ENCODE results near the gene DZIP3. TPM values are rescaled to one million over a fixed set of nuclear protein-coding genes. Genes with fewer than 3 reads are reported as not detected.

Gene DZIP3
- total and polyA plus RNA-seq, 2 of the 8 experiments (the other 6 are each of a cell fraction or from before 2014, with no cell fraction given): 10.4 to 24.3 TPM

DNA sequence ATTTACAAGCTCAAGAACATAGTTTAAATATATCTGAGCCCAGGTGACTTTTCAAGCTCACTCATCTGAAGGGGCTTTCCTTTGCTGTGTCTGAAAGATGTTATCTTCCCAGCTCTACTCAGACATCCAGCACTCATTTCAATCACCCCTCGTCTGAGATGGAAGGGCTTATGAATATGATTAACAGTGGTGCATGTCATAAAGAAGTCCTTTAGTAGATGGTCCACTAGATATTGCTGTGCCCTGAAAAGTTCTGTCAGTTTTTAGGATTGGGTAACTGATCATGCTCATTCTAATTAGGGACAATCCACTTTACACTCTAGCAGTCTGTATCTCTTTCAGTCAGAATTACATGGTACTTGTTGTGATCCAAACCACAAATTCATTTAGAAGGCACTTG is 139.4 kb downstream of the DZIP3 start:
- H3K4ac ChIP-seq (replicated peaks; ENCODE audit: insufficient read length, low read depth, low read length): no peak overlapping the region
- ChIA-PET POLR2A (ENCODE audit: partially characterized antibody) (no interaction called here), CTCF (ENCODE audit: partially characterized antibody) (no interaction called here)
- no peak overlapping the region for H2BK12ac ChIP-seq (ENCODE audit: low read depth, low read length)
- WGBS, 2 experiments (ENCODE audit: extremely low coverage in 1 of 2, insufficient coverage in 1 of 2, insufficient read length in 1 of 2, insufficient replicate concordance in 2 of 2, low coverage in 1 of 2, low lambda C conversion rate in 2 of 2, missing lambda C conversion rate in 1 of 2): 91% methylated on average over 1 of the region's 1 CpG; no CpG with 5 or more reads in 1 of the 2 experiments
- H2AFZ ChIP-seq (ENCODE audit: low read length): no peak overlapping the region
- no peak overlapping the region for H3K23ac ChIP-seq (ENCODE audit: insufficient read length)
- DNase-seq (ENCODE audit: low read depth in 1 of 2, low spot score in 2 of 2) (no peak), FAIRE-seq (no peak)
- H3K27ac ChIP-seq (ENCODE audit: low read depth, low read length): no peak overlapping the region
- H3K4me2 ChIP-seq (ENCODE audit: insufficient read depth in 1 of 2, low read depth in 2 of 2, low read length in 2 of 2): no peak overlapping the region
- no peak overlapping the region for H3K9ac ChIP-seq (replicated peaks in 1 of 4; ENCODE audit: extremely low read depth in 1 of 4, low read depth in 3 of 4, low read length in 3 of 4)
- H3K14ac ChIP-seq (ENCODE audit: insufficient read length): no peak overlapping the region
- H3K79me1 ChIP-seq (ENCODE audit: low read depth, low read length): no peaks in the 10 kb centered on the region
- H4K20me1 ChIP-seq (replicated peaks in 1 of 2; ENCODE audit: control insufficient read depth in 1 of 2, insufficient read depth in 2 of 2, low read length in 2 of 2): no peaks in the 10 kb centered on the region
- H3K18ac ChIP-seq (ENCODE audit: extremely low read depth, low read length): no peak overlapping the region
- no peak overlapping the region for H2BK5ac ChIP-seq (ENCODE audit: low read depth, low read length)
- no peak overlapping the region for H2AK5ac ChIP-seq (ENCODE audit: low read depth, low read length)
- H3K27me3 ChIP-seq (replicated peaks in 1 of 4; ENCODE audit: control insufficient read depth in 3 of 4, extremely low read depth in 1 of 4, insufficient read depth in 3 of 4, low read length in 3 of 4): no peaks in the 10 kb centered on the region
- no peak overlapping the region for H3K4me3 ChIP-seq (ENCODE audit: extremely low read depth in 1 of 4, insufficient read depth in 2 of 4, low read depth in 3 of 4, low read length in 4 of 4)
- no peak overlapping the region for H2BK120ac ChIP-seq (replicated peaks; ENCODE audit: low read depth, low read length)
- H3K79me2 ChIP-seq (ENCODE audit: control insufficient read depth in 1 of 2, insufficient read depth in 2 of 2, low read length in 2 of 2): no peaks in the 10 kb centered on the region
- H3K23me2 ChIP-seq (ENCODE audit: low read depth, low read length): no peaks in the 10 kb centered on the region; the same call in 1 of the 2 replicates
- no peak overlapping the region for H4K8ac ChIP-seq (ENCODE audit: extremely low read depth, insufficient read depth, low read length)
- TF ChIP-seq SRF (IDR thresholded peaks at IDR 0.05; ENCODE audit: low read depth, low read length) (no peak), FOSL1 (IDR thresholded peaks at IDR 0.05; ENCODE audit: insufficient read depth, low read depth, low read length) (no peak), HDAC6 (IDR thresholded peaks at IDR 0.05; ENCODE audit: low read depth, low read length) (no peak), MAFK (IDR thresholded peaks at IDR 0.05; ENCODE audit: low read depth, low read length) (no peak), NANOG (IDR thresholded peaks at IDR 0.05; ENCODE audit: insufficient read depth, low read depth, low read length, poor library complexity, severe bottlenecking) (no peak), JUN (IDR thresholded peaks at IDR 0.05; ENCODE audit: low read depth, low read length) (no peak), POLR2AphosphoS5 (IDR thresholded peaks at IDR 0.05; ENCODE audit: low read depth, low read length) (no peak), ASH2L (IDR thresholded peaks at IDR 0.05; ENCODE audit: low read length) (no peak), TAF7 (optimal IDR thresholded peaks at IDR 0.05; ENCODE audit: borderline replicate concordance, low read depth, low read length) (no peak), ATF2 (IDR thresholded peaks at IDR 0.05; ENCODE audit: low read length) (no peak)
- TF ChIP-seq, protein P1, sequence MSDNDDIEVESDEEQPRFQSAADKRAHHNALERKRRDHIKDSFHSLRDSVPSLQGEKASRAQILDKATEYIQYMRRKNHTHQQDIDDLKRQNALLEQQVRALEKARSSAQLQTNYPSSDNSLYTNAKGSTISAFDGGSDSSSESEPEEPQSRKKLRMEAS (IDR thresholded peaks at IDR 0.05): no peak
- no peak overlapping the region for H4K91ac ChIP-seq (replicated peaks; ENCODE audit: insufficient read length, low read length)
- H4K5ac ChIP-seq (ENCODE audit: insufficient read length, low read depth, low read length): no peak overlapping the region
- H3K56ac ChIP-seq (replicated peaks; ENCODE audit: insufficient read length, low read depth, low read length): no peak overlapping the region
- H3K9me3 ChIP-seq (ENCODE audit: insufficient read depth in 2 of 2, low read depth in 1 of 2, low read length in 1 of 2): no peaks in the 10 kb centered on the region
- no peaks in the 10 kb centered on the region for H3K36me3 ChIP-seq (ENCODE audit: control insufficient read depth in 2 of 4, insufficient read depth in 4 of 4, low read length in 3 of 4)
- no peak overlapping the region for H2BK20ac ChIP-seq (ENCODE audit: low read length)
- no peak overlapping the region for H2BK15ac ChIP-seq (ENCODE audit: low read length)
- H3K4me1 ChIP-seq (replicated peaks in 1 of 4; ENCODE audit: control insufficient read depth in 3 of 4, insufficient read depth in 4 of 4, low read length in 3 of 4): no peaks in the 10 kb centered on the region

Data from H1 (cell line).